Body of pancreas (tissue), 4 donors: Measurements from ENCODE around the gene GPR146.

ENCODE experiments used
- CTCF ChIP-seq, 7 experiments: fragments of 450-650 bp in 4 of 7; fragments of 200-600 bp in 3 of 7; sonication (generic) in 3 of 7; IDR thresholded peaks; one replicate each; pipeline ENCODE4 v1.5.1; 2016 to 2019; ENCODE audit warnings: antibody characterized with exemption in 7 of 7
- POLR2A ChIP-seq, 3 donors: fragments of 450-650 bp; IDR thresholded peaks; one replicate each; pipeline ENCODE4 v1.6.1; 2016; ENCODE audit warnings: antibody characterized with exemption in 3 of 3, mild to moderate bottlenecking in 2 of 3

GRCh38 chr7:1053816-1054370, 9.5 kb downstream of the GPR146 start:
- TF ChIP-seq POLR2A (IDR thresholded peaks at IDR 0.05) (no peak), CTCF (IDR thresholded peaks at IDR 0.05) (no peak)
